Measurements from ENCODE around the gene CRTC1.

- TF ChIP-seq, protein P1, sequence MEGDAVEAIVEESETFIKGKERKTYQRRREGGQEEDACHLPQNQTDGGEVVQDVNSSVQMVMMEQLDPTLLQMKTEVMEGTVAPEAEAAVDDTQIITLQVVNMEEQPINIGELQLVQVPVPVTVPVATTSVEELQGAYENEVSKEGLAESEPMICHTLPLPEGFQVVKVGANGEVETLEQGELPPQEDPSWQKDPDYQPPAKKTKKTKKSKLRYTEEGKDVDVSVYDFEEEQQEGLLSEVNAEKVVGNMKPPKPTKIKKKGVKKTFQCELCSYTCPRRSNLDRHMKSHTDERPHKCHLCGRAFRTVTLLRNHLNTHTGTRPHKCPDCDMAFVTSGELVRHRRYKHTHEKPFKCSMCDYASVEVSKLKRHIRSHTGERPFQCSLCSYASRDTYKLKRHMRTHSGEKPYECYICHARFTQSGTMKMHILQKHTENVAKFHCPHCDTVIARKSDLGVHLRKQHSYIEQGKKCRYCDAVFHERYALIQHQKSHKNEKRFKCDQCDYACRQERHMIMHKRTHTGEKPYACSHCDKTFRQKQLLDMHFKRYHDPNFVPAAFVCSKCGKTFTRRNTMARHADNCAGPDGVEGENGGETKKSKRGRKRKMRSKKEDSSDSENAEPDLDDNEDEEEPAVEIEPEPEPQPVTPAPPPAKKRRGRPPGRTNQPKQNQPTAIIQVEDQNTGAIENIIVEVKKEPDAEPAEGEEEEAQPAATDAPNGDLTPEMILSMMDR (IDR thresholded peaks at IDR 0.05) = no peak
- no peak for TF ChIP-seq EP300 (IDR thresholded peaks at IDR 0.05)
These were observed 35.7 kb upstream of the CRTC1 start for GRCh38 chr19:18647807-18648206.

Measured in A549 (cell line).